Activated CD4-positive, CD25-positive, alpha-beta regulatory T cell treated with anti-CD3 and anti-CD28 coated beads, Interleukin-2, amount 50 U/mL, for 16 hours (primary cell): ENCODE data around the gene GNB4.

ENCODE experiments used
- DNase-seq: peaks from one replicate; pipeline ENCODE4 v3.0.0-alpha.2; 2020; ENCODE audit warnings: low read depth, low spot score

The GNB4 gene

DNA sequence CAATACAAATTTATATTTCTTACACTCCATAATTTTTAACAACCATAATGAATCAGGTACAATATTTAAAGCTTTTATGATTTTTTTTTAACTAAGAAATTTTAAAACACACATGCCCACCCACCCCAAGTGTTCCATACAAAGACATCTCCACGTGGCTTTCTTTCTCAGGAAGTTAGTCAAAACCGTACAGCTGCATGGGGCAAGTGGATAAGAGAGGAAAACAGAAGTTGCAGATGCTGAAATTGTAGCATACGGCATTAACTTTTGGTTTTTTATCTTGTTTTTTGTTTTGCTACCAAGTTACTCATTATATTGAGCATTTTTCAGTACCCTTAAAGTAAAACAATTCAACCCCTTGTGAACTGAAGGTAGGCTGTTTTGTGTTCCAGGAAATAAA is 14.8 kb downstream of the GNB4 start:
- DNase-seq, result no peak

GRCh38 chr3:179432451-179432850 is 18.8 kb downstream of the GNB4 start:
- no peak for DNase-seq

- DNase-seq, result no peak
Measured at GRCh38 chr3:179432021-179432420, 19.2 kb downstream of the GNB4 start.

DNA sequence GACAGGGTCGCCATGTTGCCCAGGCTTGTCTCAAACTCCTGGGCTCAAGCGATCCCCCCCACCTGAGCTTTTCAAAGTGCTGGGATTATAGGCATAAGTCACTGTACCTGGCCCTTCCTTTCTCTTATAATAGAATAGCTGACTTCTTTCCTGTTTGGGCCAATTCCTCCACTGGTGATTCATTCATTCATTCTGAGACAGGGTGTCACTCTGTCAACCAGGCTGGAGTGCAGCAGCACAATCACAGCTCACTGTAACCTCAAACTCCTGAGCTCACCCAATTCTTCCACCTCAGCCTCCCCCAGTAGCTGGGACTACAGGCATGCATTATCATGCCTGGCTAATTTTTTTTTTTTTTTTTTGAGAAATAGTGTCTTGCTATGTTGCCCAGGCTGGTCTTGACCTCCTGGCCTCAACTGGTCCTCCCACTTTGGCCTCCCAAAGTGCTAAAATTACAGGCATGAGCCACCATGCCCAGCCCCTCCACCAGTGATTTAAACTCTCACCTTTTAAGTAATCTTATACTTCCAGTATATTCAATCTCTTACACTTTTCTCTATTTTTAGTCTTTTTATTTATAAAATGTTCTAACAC is 20.9 kb downstream of the GNB4 start:
- DNase-seq, result no peak

- DNase-seq, result no peak
Measured at GRCh38 chr3:179428876-179429548, 22.3 kb downstream of the GNB4 start.

GRCh38 chr3:179425075-179425474 is 26.2 kb downstream of the GNB4 start:
- no peak for DNase-seq

GRCh38 chr3:179421500-179421899 is 29.8 kb downstream of the GNB4 start:
- DNase-seq, result no peak

GRCh38 chr3:179418610-179419009 is 32.7 kb downstream of the GNB4 start:
- DNase-seq, result no peak

- no peak for DNase-seq
Measured at GRCh38 chr3:179416681-179417080, 34.6 kb downstream of the GNB4 start.

- DNase-seq, result no peak
Measured at GRCh38 chr3:179415377-179415776, 35.9 kb downstream of the GNB4 start.

DNA sequence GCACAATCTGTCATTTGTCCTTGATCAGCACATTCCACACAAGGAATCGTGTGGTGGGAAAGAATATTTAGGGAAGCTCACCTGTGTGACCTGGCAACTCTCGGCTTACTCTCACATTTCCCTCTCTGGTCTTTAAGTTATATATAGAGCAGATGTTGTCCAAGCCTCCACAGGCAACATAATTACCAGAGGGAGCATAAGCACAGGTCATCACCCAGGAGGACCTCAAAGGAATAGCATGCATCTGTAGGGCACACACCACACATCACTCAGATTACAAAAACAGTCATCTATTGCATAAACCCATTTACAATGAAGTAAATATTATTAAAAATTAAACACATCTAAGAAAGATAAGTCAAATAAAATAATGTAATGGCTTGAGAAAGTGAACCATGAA is 36.5 kb downstream of the GNB4 start:
- DNase-seq, result no peak

- DNase-seq, result no peak
Measured at GRCh38 chr3:179410999-179411398, 40.3 kb downstream of the GNB4 start.

GRCh38 chr3:179410331-179410730 is 40.9 kb downstream of the GNB4 start:
- DNase-seq, result no peak

- DNase-seq, result no peak
Measured at GRCh38 chr3:179404307-179404706, 47.0 kb downstream of the GNB4 start.

GRCh38 chr3:179402963-179403362 is 48.3 kb downstream of the GNB4 start:
- DNase-seq, result no peak

DNA sequence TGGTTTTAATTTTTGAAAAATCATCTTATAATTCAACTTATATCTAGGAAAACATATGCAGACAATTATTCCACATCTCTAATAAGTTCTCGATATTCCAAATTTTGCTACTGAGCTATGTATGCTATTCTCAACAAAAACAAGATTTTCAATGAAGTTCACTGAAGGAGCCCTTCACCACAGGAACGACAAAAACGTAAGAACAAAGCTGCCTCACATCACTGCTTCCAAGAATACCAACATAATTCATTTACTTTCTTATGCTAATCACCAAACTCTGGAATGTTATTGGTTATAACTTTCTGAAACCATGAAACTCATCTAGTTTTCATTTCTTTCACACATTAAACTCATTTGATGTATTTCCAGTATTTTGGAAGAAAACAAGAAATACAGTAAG is 49.7 kb downstream of the GNB4 start:
- no peak for DNase-seq

DNA sequence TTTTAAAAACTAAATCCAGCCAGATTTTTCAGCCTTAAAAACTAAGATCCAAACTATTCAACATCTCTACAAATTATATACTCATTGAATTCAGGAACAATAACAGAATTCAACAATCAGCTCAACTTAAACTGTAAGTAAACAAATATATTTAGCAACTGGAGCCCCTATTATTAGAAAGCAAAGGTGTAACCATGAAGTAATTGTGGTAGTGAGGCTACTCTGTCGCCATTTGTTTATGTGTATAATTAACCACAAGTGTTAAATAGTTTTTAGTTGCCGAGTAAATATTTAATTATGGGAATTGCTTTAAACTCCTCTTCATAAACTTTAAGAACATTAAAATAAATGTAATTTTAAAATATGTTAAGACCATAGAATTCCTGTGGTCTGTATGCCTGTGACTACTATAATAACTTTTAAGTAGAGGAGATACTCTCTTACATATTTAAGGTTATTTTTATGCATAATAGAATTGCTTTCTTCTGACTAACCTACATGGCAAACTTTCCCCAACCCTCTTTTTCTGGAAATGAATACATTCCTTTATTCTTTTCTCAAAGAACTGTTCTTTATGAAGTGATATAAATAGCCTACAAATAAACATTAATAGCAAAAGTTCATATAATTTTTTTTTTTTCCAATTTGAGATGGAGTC is 52.6 kb downstream of the GNB4 start:
- DNase-seq, result no peak

DNA sequence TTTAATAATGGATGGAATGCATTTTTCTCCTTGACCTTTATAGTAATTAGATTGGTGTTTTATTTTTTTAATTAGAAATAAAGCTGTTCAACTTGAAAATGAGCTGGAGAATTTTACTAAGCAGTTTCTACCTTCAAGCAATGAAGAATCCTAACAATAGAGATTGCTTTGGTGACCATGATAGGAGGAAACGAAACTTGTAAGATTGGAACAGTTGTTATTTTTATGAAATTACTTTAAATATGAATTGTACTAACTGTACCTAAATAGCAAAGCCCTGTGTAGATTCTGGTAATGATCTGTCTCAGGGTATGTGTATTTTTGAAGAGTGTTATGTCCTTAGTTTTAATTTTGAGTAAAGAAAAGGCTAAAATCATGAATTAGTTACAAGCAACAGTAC is 59.4 kb downstream of the GNB4 start:
- no peak for DNase-seq

DNA sequence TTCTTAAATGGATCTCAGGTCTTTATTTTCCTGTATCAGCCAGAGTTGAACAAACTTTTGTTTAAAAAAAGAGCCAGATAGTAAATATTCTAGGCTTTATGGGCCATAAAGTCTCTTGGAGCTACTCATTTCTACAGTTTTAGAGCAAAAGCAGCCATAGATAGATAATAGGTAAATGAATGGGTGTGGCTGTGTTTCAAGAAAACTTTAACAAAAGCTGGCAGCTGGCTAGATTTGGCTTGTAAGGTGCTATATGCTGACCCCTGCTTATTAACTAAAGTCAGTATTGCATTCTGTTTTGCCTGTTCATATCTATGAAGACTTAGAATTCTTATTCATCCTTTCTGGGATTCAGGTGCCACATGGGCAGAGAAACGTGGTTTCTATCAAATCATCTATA is 74.8 kb downstream of the GNB4 start:
- DNase-seq, result no peak

GRCh38 chr3:179375091-179375999 is 75.9 kb downstream of the GNB4 start:
- DNase-seq, result no peak

DNA sequence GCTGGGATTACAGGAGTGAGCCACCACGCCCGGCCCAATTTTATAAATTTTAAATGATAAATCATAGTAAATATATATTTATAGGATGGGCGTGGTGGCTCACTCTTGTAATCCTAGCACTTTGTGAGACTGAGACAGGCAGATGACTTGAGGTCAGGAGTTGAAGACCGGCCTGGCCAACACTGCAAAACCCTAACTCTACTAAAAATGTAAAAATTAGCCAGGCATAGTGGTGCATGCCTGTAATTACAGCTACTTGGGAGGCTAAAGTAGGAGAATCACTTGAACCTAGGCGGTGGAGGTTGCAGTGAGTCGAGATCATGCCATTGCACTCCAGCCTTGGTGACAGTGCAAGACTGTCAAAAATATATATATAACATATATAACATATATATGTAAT is 77.3 kb downstream of the GNB4 start:
- DNase-seq, result no peak

- DNase-seq, result no peak
Measured at GRCh38 chr3:179369621-179370020, 81.6 kb downstream of the GNB4 start.
